ENCODE results near the gene PODN.

The PODN gene

GRCh38 chr1:53108646-53109580, 46.9 kb downstream of the PODN start:
- Histone ChIP-seq H3K9me2 (ENCODE audit: low read depth, low read length) (no peaks in the 10 kb centered on the region), H2AFZ (ENCODE audit: low read length) (no peak overlapping the region), H3K27ac (ENCODE audit: low read depth, low read length, poor library complexity, severe bottlenecking) (no peak overlapping the region), H3K4me2 (ENCODE audit: low read length) (no peak overlapping the region), H3K4me3 (ENCODE audit: low read depth, low read length, poor library complexity, severe bottlenecking) (no peak overlapping the region), H3K9me3 (ENCODE audit: low read length) (no peaks in the 10 kb centered on the region), H3K27me3 (ENCODE audit: insufficient read depth, low read length) (0 out of 2 replicates have a peak, but pooled peaks cover 3% of the 10 kb centered on the region), H4K20me1 (ENCODE audit: insufficient read depth, low read length) (no peaks in the 10 kb centered on the region), H3K36me3 (ENCODE audit: insufficient read depth, low read length) (no peaks in the 10 kb centered on the region), H3K9ac (ENCODE audit: low read length) (no peak overlapping the region), H3F3A (ENCODE audit: insufficient read depth, low read length) (no peaks in the 10 kb centered on the region), H3K4me1 (ENCODE audit: insufficient read depth, low read length, severe bottlenecking) (no peaks in the 10 kb centered on the region), H3K79me2 (ENCODE audit: insufficient read depth, low read length) (no peaks in the 10 kb centered on the region)
- no peak for TF ChIP-seq CTCF (IDR thresholded peaks at IDR 0.05; ENCODE audit: low read length)
- no peak for TF ChIP-seq EZH2 (IDR thresholded peaks at IDR 0.05; ENCODE audit: borderline replicate concordance, low read length)

GRCh38 chr1:53110370-53111072, 48.5 kb downstream of the PODN start:
- Histone ChIP-seq H3K4me1 (ENCODE audit: insufficient read depth, low read length, severe bottlenecking) (no peaks in the 10 kb centered on the region), H3K9ac (ENCODE audit: low read length) (no peak overlapping the region), H2AFZ (ENCODE audit: low read length) (no peak overlapping the region), H3F3A (ENCODE audit: insufficient read depth, low read length) (no peaks in the 10 kb centered on the region), H3K36me3 (ENCODE audit: insufficient read depth, low read length) (no peaks in the 10 kb centered on the region), H3K27ac (ENCODE audit: low read depth, low read length, poor library complexity, severe bottlenecking) (no peak overlapping the region), H3K9me3 (ENCODE audit: low read length) (no peaks in the 10 kb centered on the region), H4K20me1 (ENCODE audit: insufficient read depth, low read length) (no peaks in the 10 kb centered on the region), H3K4me2 (ENCODE audit: low read length) (no peak overlapping the region), H3K9me2 (ENCODE audit: low read depth, low read length) (no peaks in the 10 kb centered on the region), H3K79me2 (ENCODE audit: insufficient read depth, low read length) (no peaks in the 10 kb centered on the region), H3K4me3 (ENCODE audit: low read depth, low read length, poor library complexity, severe bottlenecking) (no peak overlapping the region), H3K27me3 (ENCODE audit: insufficient read depth, low read length) (no peaks in the 10 kb centered on the region)
- TF ChIP-seq EZH2 (IDR thresholded peaks at IDR 0.05; ENCODE audit: borderline replicate concordance, low read length), result no peak
- no peak for TF ChIP-seq CTCF (IDR thresholded peaks at IDR 0.05; ENCODE audit: low read length)

- no peaks in the 10 kb centered on the region for H4K20me1 ChIP-seq (ENCODE audit: insufficient read depth, low read length)
- no peaks in the 10 kb centered on the region for H3K9me3 ChIP-seq (ENCODE audit: low read length)
- no peaks in the 10 kb centered on the region for H3K27me3 ChIP-seq (ENCODE audit: insufficient read depth, low read length)
- H3F3A ChIP-seq (ENCODE audit: insufficient read depth, low read length), result no peaks in the 10 kb centered on the region
- no peak overlapping the region for H3K4me2 ChIP-seq (ENCODE audit: low read length)
- H3K36me3 ChIP-seq (ENCODE audit: insufficient read depth, low read length), result no peaks in the 10 kb centered on the region
- no peaks in the 10 kb centered on the region for H3K79me2 ChIP-seq (ENCODE audit: insufficient read depth, low read length)
- no peaks in the 10 kb centered on the region for H3K9me2 ChIP-seq (ENCODE audit: low read depth, low read length)
- H2AFZ ChIP-seq (ENCODE audit: low read length), result no peak overlapping the region
- no peak for TF ChIP-seq EZH2 (IDR thresholded peaks at IDR 0.05; ENCODE audit: borderline replicate concordance, low read length)
- no peak for TF ChIP-seq CTCF (IDR thresholded peaks at IDR 0.05; ENCODE audit: low read length)
- H3K9ac ChIP-seq (ENCODE audit: low read length), result no peak overlapping the region
- H3K4me3 ChIP-seq (ENCODE audit: low read depth, low read length, poor library complexity, severe bottlenecking), result no peak overlapping the region
- H3K4me1 ChIP-seq (ENCODE audit: insufficient read depth, low read length, severe bottlenecking), result no peaks in the 10 kb centered on the region
- H3K27ac ChIP-seq (ENCODE audit: low read depth, low read length, poor library complexity, severe bottlenecking), result no peak overlapping the region
These were observed 49.1 kb downstream of the PODN start for GRCh38 chr1:53111073-53111556.

Measured in OCI-LY1 (cell line).